Tibial nerve (tissue), 4 donors: Measurements from ENCODE around the gene ZBTB40. TPM values are rescaled to one million over a fixed set of nuclear protein-coding genes. Genes with fewer than 3 reads are reported as not detected.

ENCODE experiments used
- DNase-seq, 2 donors: peaks; one replicate each; pipeline ENCODE4 v3.0.0-alpha.2; 2019; ENCODE audit warnings: low spot score in 2 of 2
- H3K27ac ChIP-seq, 4 donors: fragments of 200-600 bp; sonication (generic) in 3 of 4; one replicate each; pipeline ENCODE4 v1.5.1; 2017 to 2019; ENCODE audit warnings: mild to moderate bottlenecking in 1 of 4
- H3K27me3 ChIP-seq, 2 donors: fragments of 200-600 bp; sonication (generic) in 1 of 2; one replicate each; pipeline versions ENCODE4 v1.5.1 to v1.6.0; 2017 to 2019
- H3K36me3 ChIP-seq, 3 donors: fragments of 200-600 bp; sonication (generic); one replicate each; pipeline ENCODE4 v1.5.1; 2018 to 2019
- H3K4me1 ChIP-seq, 4 donors: fragments of 200-600 bp; sonication (generic) in 3 of 4; one replicate each; pipeline ENCODE4 v1.5.1; 2017 to 2019
- H3K4me3 ChIP-seq, 4 donors: fragments of 200-600 bp; sonication (generic) in 3 of 4; one replicate each; pipeline ENCODE4 v1.5.1; 2017 to 2019; ENCODE audit warnings: mild to moderate bottlenecking in 1 of 4, moderate library complexity in 1 of 4
- H3K9me3 ChIP-seq, 4 donors: fragments of 200-600 bp; sonication (generic) in 3 of 4; one replicate each; pipeline ENCODE4 v1.5.1; 2017 to 2019
- CTCF ChIP-seq, 5 experiments: fragments of 200-600 bp in 3 of 5; fragments of 450-650 bp in 2 of 5; sonication (generic) in 3 of 5; IDR thresholded peaks; one replicate each; pipeline ENCODE4 v1.5.1; 2016 to 2019; ENCODE audit warnings: antibody characterized with exemption in 5 of 5, mild to moderate bottlenecking in 3 of 5, moderate library complexity in 2 of 5
- EP300 ChIP-seq, 2 donors: sonication (generic); formaldehyde crosslinking; IDR thresholded peaks; one replicate each; pipeline ENCODE4 v1.6.1; 2017; ENCODE audit warnings: antibody characterized with exemption in 2 of 2, mild to moderate bottlenecking in 1 of 2
- POLR2A ChIP-seq, 2 donors: fragments of 450-650 bp; IDR thresholded peaks; one replicate each; pipeline ENCODE4 v1.6.1; 2017; ENCODE audit warnings: antibody characterized with exemption in 2 of 2, mild to moderate bottlenecking in 2 of 2, moderate library complexity in 2 of 2
- WGBS, 2 donors: methylation state at CpG; one replicate each; pipeline ENCODE4 v1.1.5; 2018; 5-methylcytosine and 5-hydroxymethylcytosine counted together
- total RNA-seq, 4 donors: library from RNA; depleted of rRNA; stranded (reverse); fragments of >200 nt; gene quantifications; one replicate each; pipeline ENCODE4 v1.1.0, GENCODE V29; 2016

The ZBTB40 gene
- total RNA-seq, 4 donors from 2014 or later = 17.8 to 21.2 (median 18.2) TPM

GRCh38 chr1:22521692-22522091 lies 70.0 kb downstream of the ZBTB40 start:
- Histone ChIP-seq H3K27me3 (no peaks in the 10 kb centered on the region), H3K36me3 (peaks cover 0 to 98% (median 27%) of the 10 kb centered on the region in 3 donors), H3K4me1 (no peaks in the 10 kb centered on the region), H3K9me3 (no peaks in the 10 kb centered on the region), H3K4me3 (no peak overlapping the region), H3K27ac (no peak overlapping the region)
- WGBS, 2 donors = 98 to 100% methylated on average over 3 to 4 of the region's 4 CpGs
- no peak for TF ChIP-seq EP300 (IDR thresholded peaks at IDR 0.05)
- TF ChIP-seq CTCF (IDR thresholded peaks at IDR 0.05) = no peak
- TF ChIP-seq POLR2A (IDR thresholded peaks at IDR 0.05) = no peak
- no peak for DNase-seq

GRCh38 chr1:22522221-22522743 lies 70.6 kb downstream of the ZBTB40 start:
- DNase-seq = no peak
- H3K4me1 ChIP-seq = no peaks in the 10 kb centered on the region
- H3K27ac ChIP-seq = no peak overlapping the region
- H3K27me3 ChIP-seq = no peaks in the 10 kb centered on the region
- WGBS, 2 donors = 96% methylated on average over 7 of the region's 7 CpGs
- no peaks in the 10 kb centered on the region for H3K9me3 ChIP-seq
- H3K4me3 ChIP-seq = no peak overlapping the region
- H3K36me3 ChIP-seq = peaks cover 0 to 98% (median 31%) of the 10 kb centered on the region in 3 donors
- TF ChIP-seq EP300 (IDR thresholded peaks at IDR 0.05) = no peak
- no peak for TF ChIP-seq CTCF (IDR thresholded peaks at IDR 0.05)
- TF ChIP-seq POLR2A (IDR thresholded peaks at IDR 0.05) = no peak

- TF ChIP-seq CTCF (IDR thresholded peaks at IDR 0.05) = no peak
- no peak for TF ChIP-seq EP300 (IDR thresholded peaks at IDR 0.05)
- no peak for TF ChIP-seq POLR2A (IDR thresholded peaks at IDR 0.05)
- Histone ChIP-seq H3K36me3 (peaks cover 0 to 80% (median 27%) of the 10 kb centered on the region in 3 donors), H3K4me3 (no peak overlapping the region), H3K9me3 (no peaks in the 10 kb centered on the region), H3K4me1 (no peaks in the 10 kb centered on the region), H3K27me3 (no peaks in the 10 kb centered on the region), H3K27ac (no peak overlapping the region)
- no peak for DNase-seq
- 76 to 82% methylated on average over 5 of the region's 5 CpGs for WGBS, 2 donors
Measured at GRCh38 chr1:22524481-22524880, 72.8 kb downstream of the ZBTB40 start.

- H3K4me3 ChIP-seq = no peak overlapping the region
- no peak for DNase-seq
- TF ChIP-seq CTCF (IDR thresholded peaks at IDR 0.05) (no peak), POLR2A (IDR thresholded peaks at IDR 0.05) (no peak), EP300 (IDR thresholded peaks at IDR 0.05) (no peak)
- no peaks in the 10 kb centered on the region for H3K27me3 ChIP-seq
- H3K4me1 ChIP-seq = peaks cover 0 to 2% (median under 1%) of the 10 kb centered on the region in 4 donors
- H3K36me3 ChIP-seq = peaks cover 0 to 73% (median 21%) of the 10 kb centered on the region in 3 donors
- H3K27ac ChIP-seq = no peak overlapping the region
- no peaks in the 10 kb centered on the region for H3K9me3 ChIP-seq
- WGBS, 2 donors = 87 to 90% methylated on average over 3 of the region's 3 CpGs
Measured at GRCh38 chr1:22525211-22525610, 73.6 kb downstream of the ZBTB40 start.

- no peak overlapping the region for H3K27ac ChIP-seq
- H3K4me3 ChIP-seq = no peak overlapping the region
- no peaks in the 10 kb centered on the region for H3K9me3 ChIP-seq
- H3K27me3 ChIP-seq = no peaks in the 10 kb centered on the region
- H3K36me3 ChIP-seq = peaks cover 0 to 68% (median 17%) of the 10 kb centered on the region in 3 donors
- 88 to 92% methylated on average over 11 of the region's 11 CpGs for WGBS, 2 donors
- H3K4me1 ChIP-seq = peaks cover 0 to 6% (median 3%) of the 10 kb centered on the region in 4 donors
- no peak for TF ChIP-seq POLR2A (IDR thresholded peaks at IDR 0.05)
- TF ChIP-seq CTCF (IDR thresholded peaks at IDR 0.05) = no peak
- TF ChIP-seq EP300 (IDR thresholded peaks at IDR 0.05) = no peak
- no peak for DNase-seq
Measured at GRCh38 chr1:22525646-22526045, 74.0 kb downstream of the ZBTB40 start.
